C4-2B (cell line): ENCODE measurements around the gene PIGP.

ENCODE experiments used
- H3K27ac ChIP-seq: fragments of 450-650 bp; 2 replicates; pipeline ENCODE4 v1.5.1; 2017
- CTCF ChIP-seq: fragments of 450-650 bp; conservative IDR thresholded peaks from 2 replicates; pipeline ENCODE4 v1.5.1; 2017; ENCODE audit warnings: mild to moderate bottlenecking
- ZFX ChIP-seq: fragments of 450-650 bp; IDR thresholded peaks from 2 replicates; pipeline ENCODE4 v1.6.1; 2017

PIGP gene

GRCh38 chr21:37082856-37083528, 10.1 kb upstream of the PIGP start:
- TF ChIP-seq ZFX (no peak), CTCF (no peak)
- H3K27ac ChIP-seq, result no peak overlapping the region

GRCh38 chr21:37082375-37082774, 9.5 kb upstream of the PIGP start:
- 0 out of 2 replicates have a peak overlapping the region, but pooled peaks have one; percentile 8 for H3K27ac ChIP-seq
- TF ChIP-seq CTCF, result no peak
- no peak for TF ChIP-seq ZFX

GRCh38 chr21:37079211-37079824, 6.4 kb upstream of the PIGP start:
- peak; percentile 45 for TF ChIP-seq CTCF
- no peak for TF ChIP-seq ZFX
- H3K27ac ChIP-seq, result no peak overlapping the region

- TF ChIP-seq ZFX (no peak), CTCF (no peak)
- H3K27ac ChIP-seq, result no peak overlapping the region
Observed at GRCh38 chr21:37077403-37077802, 4.5 kb upstream of the PIGP start.

- TF ChIP-seq ZFX (no peak), CTCF (no peak)
- H3K27ac ChIP-seq, result no peak overlapping the region
Observed at GRCh38 chr21:37076087-37076850, 3.4 kb upstream of the PIGP start.

GRCh38 chr21:37075214-37075770, 2.4 kb upstream of the PIGP start:
- TF ChIP-seq ZFX, result no peak
- no peak for TF ChIP-seq CTCF
- no peak overlapping the region for H3K27ac ChIP-seq

GRCh38 chr21:37074546-37074945, 1.7 kb upstream of the PIGP start:
- TF ChIP-seq ZFX, result no peak
- no peak for TF ChIP-seq CTCF
- H3K27ac ChIP-seq, result peak overlapping the region; percentile 99; the same call in 1 of the 2 replicates
